ENCODE data around the gene RAB6D. TPM values are rescaled to one million over a fixed set of nuclear protein-coding genes. Genes with fewer than 3 reads are reported as not detected.
"Not testable (repeated sequence)": the region's sequence is repeated elsewhere in the genome, so short reads cannot be mapped to it uniquely, and the experiment has no call there.

RAB6D gene
- total RNA-seq, 1 experiment from 2014 or later = 0.10 TPM

- not testable (repeated sequence) for H3K36me3 ChIP-seq (replicated peaks; ENCODE audit: control insufficient read depth, insufficient read depth, low read length); H3K4me3 ChIP-seq (ENCODE audit: insufficient read depth, low read depth, low read length); H3K27me3 ChIP-seq (ENCODE audit: control insufficient read depth, insufficient read depth, low read length)
- peak; percentile 2 for DNase-seq
Observed at GRCh38 chr2:131335319-131335718, 28.6 kb downstream of the RAB6D start.

- not testable (repeated sequence) for H3K36me3 ChIP-seq (replicated peaks; ENCODE audit: control insufficient read depth, insufficient read depth, low read length); H3K27me3 ChIP-seq (ENCODE audit: control insufficient read depth, insufficient read depth, low read length); DNase-seq; H3K4me3 ChIP-seq (ENCODE audit: insufficient read depth, low read depth, low read length)
Observed at GRCh38 chr2:131332709-131333108, 31.3 kb downstream of the RAB6D start.

- DNase-seq = peak; percentile 47
- not testable (repeated sequence) for H3K4me3 ChIP-seq (ENCODE audit: insufficient read depth, low read depth, low read length); H3K36me3 ChIP-seq (replicated peaks; ENCODE audit: control insufficient read depth, insufficient read depth, low read length); H3K27me3 ChIP-seq (ENCODE audit: control insufficient read depth, insufficient read depth, low read length)
Observed at GRCh38 chr2:131331000-131331399, 33.0 kb downstream of the RAB6D start.

- H3K4me3 ChIP-seq (ENCODE audit: insufficient read depth, low read depth, low read length) = no peak overlapping the region
- no peak for DNase-seq
- no peaks in the 10 kb centered on the region; the same call in 1 of the 2 replicates for H3K27me3 ChIP-seq (ENCODE audit: control insufficient read depth, insufficient read depth, low read length)
- H3K36me3 ChIP-seq (replicated peaks; ENCODE audit: control insufficient read depth, insufficient read depth, low read length) = no peaks in the 10 kb centered on the region
Observed at GRCh38 chr2:131322209-131322608, 41.8 kb downstream of the RAB6D start.

- H3K4me3 ChIP-seq (ENCODE audit: insufficient read depth, low read depth, low read length); DNase-seq; H3K27me3 ChIP-seq (ENCODE audit: control insufficient read depth, insufficient read depth, low read length); H3K36me3 ChIP-seq (replicated peaks; ENCODE audit: control insufficient read depth, insufficient read depth, low read length): not testable (repeated sequence)
Observed at GRCh38 chr2:131321344-131321743, 42.6 kb downstream of the RAB6D start.

GRCh38 chr2:131311001-131311400 lies 53.0 kb downstream of the RAB6D start:
- DNase-seq; H3K27me3 ChIP-seq (ENCODE audit: control insufficient read depth, insufficient read depth, low read length); H3K36me3 ChIP-seq (replicated peaks; ENCODE audit: control insufficient read depth, insufficient read depth, low read length): not testable (repeated sequence)

More at GRCh38 chr2:131311001-131311400, 53.0 kb downstream of the RAB6D start:
- H3K4me3 ChIP-seq (ENCODE audit: insufficient read depth, low read depth, low read length) = not testable (repeated sequence)

Other genes starting within 250 kb of the RAB6D start
- 0.28 and 0.70 TPM in 2 replicates for gene POTEE, start 154.6 kb downstream of the RAB6D start, total RNA-seq (2014; rRNA removed; shearing (Covaris generic))
- gene TUBA3D, start 112.0 kb upstream of the RAB6D start, total RNA-seq (2014; rRNA removed; shearing (Covaris generic)) = 0.62 TPM in 1 of 2 replicates, not detected in the other
- gene MZT2A, start 128.2 kb upstream of the RAB6D start, total RNA-seq (2014; rRNA removed; shearing (Covaris generic)) = 156 and 163 TPM in 2 replicates
- 12.5 and 20.7 TPM in 2 replicates for gene CCDC74A, start 163.7 kb upstream of the RAB6D start, total RNA-seq (2014; rRNA removed; shearing (Covaris generic))